Esophagus squamous epithelium (tissue), 4 donors: ENCODE results near the gene SPSB3.

ENCODE experiments used
- POLR2A ChIP-seq, 4 donors: fragments of 450-650 bp; IDR thresholded peaks; one replicate each; pipeline ENCODE4 v1.6.1; 2017; ENCODE audit warnings: antibody characterized with exemption in 4 of 4, mild to moderate bottlenecking in 4 of 4, moderate library complexity in 3 of 4
- TF ChIP-seq, protein P1 (sequence below), 6 experiments: fragments of 450-650 bp in 4 of 6; fragments of 200-600 bp in 2 of 6; sonication (generic) in 2 of 6; IDR thresholded peaks; one replicate each; pipeline ENCODE4 v1.5.1; 2016 to 2019; ENCODE audit warnings: antibody characterized with exemption in 6 of 6, mild to moderate bottlenecking in 4 of 6, moderate library complexity in 4 of 6

DNA sequence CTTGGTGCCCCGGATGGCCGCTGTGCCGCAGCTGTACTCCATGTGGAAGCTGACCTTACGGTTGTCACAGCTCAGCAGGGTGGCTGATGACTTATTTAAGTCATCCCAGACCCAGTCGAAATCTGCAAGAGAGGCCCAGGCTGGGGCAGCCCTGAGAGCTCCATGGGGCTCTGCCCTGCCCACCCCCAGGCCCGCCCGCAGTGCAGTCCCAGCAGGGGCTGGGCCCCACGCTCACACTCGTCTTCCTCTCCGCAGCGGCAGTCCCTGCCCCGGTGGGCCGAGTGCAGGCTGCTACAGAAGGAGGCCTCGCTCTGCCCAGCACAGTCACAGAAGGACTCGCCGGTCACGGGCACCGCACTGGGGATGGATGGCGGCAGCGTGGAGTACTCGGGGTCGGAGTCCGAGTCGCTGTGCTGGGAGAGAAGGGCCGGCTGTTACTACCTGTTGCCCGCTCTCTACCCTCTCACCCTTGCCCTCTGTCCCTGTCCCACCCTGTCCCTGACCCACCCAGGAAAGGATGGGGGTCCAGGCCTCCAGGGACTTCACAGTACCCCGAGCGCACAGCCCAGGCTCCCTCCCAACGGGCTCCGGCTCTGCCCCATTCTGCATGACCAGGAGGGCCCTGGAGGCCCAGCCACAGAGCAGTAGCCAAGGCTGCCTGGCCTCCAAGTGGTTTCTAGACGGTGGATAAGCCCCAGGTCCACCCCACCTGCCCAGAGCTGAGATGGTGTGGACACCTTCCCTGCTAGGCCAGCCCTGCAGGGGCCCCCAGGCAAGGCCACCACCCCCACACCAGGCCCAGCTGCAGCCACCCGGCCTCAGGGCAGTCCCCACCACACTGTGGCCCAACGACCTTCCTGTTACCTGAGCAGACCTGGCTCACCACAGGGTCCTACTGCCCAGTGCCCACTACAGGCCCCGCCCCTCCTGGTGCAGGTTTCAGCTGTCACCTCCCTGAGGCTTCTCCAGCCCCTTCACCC lies 3.9 kb downstream of the SPSB3 start:
- TF ChIP-seq, protein P1, sequence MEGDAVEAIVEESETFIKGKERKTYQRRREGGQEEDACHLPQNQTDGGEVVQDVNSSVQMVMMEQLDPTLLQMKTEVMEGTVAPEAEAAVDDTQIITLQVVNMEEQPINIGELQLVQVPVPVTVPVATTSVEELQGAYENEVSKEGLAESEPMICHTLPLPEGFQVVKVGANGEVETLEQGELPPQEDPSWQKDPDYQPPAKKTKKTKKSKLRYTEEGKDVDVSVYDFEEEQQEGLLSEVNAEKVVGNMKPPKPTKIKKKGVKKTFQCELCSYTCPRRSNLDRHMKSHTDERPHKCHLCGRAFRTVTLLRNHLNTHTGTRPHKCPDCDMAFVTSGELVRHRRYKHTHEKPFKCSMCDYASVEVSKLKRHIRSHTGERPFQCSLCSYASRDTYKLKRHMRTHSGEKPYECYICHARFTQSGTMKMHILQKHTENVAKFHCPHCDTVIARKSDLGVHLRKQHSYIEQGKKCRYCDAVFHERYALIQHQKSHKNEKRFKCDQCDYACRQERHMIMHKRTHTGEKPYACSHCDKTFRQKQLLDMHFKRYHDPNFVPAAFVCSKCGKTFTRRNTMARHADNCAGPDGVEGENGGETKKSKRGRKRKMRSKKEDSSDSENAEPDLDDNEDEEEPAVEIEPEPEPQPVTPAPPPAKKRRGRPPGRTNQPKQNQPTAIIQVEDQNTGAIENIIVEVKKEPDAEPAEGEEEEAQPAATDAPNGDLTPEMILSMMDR (IDR thresholded peaks at IDR 0.05) = no peak
- no peak for TF ChIP-seq POLR2A (IDR thresholded peaks at IDR 0.05)
